ENCODE data around the gene DNMT3B.

The DNMT3B gene

DNA sequence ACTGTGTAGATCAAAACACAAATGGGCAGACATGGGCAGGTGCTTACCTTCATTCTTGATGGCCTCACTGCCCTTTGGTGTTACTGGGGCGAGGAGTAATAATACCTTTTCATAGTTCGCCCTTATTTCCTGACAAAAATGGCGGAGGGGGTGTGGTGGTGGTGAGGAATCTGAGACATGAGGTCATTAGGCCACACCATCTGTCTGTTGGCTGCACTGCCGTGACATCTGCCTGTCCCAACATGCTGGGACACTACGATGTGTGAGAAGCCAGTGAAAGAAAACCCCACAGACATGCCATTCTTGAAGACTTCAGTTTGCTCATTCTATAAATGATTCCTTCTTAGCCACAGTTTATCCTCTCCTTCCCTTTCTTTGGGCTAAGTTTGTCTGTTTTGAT, 44.2 kb downstream of the DNMT3B start:
- TF ChIP-seq, protein P1, sequence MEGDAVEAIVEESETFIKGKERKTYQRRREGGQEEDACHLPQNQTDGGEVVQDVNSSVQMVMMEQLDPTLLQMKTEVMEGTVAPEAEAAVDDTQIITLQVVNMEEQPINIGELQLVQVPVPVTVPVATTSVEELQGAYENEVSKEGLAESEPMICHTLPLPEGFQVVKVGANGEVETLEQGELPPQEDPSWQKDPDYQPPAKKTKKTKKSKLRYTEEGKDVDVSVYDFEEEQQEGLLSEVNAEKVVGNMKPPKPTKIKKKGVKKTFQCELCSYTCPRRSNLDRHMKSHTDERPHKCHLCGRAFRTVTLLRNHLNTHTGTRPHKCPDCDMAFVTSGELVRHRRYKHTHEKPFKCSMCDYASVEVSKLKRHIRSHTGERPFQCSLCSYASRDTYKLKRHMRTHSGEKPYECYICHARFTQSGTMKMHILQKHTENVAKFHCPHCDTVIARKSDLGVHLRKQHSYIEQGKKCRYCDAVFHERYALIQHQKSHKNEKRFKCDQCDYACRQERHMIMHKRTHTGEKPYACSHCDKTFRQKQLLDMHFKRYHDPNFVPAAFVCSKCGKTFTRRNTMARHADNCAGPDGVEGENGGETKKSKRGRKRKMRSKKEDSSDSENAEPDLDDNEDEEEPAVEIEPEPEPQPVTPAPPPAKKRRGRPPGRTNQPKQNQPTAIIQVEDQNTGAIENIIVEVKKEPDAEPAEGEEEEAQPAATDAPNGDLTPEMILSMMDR (IDR thresholded peaks at IDR 0.05): no peak
- H3K27ac ChIP-seq: no peak overlapping the region
- H3K4me3 ChIP-seq: no peak overlapping the region
- no peak for DNase-seq (ENCODE audit: low spot score)

DNA sequence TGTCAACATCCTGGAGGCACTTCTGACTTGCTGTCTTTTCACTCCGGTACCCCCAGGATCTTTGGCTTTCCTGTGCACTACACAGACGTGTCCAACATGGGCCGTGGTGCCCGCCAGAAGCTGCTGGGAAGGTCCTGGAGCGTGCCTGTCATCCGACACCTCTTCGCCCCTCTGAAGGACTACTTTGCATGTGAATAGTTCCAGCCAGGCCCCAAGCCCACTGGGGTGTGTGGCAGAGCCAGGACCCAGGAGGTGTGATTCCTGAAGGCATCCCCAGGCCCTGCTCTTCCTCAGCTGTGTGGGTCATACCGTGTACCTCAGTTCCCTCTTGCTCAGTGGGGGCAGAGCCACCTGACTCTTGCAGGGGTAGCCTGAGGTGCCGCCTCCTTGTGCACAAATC, 45.5 kb downstream of the DNMT3B start:
- TF ChIP-seq, protein P1 (IDR thresholded peaks at IDR 0.05): no peak
- no peak for DNase-seq (ENCODE audit: low spot score)
- no peak overlapping the region for H3K27ac ChIP-seq
- no peak overlapping the region for H3K4me3 ChIP-seq

DNA sequence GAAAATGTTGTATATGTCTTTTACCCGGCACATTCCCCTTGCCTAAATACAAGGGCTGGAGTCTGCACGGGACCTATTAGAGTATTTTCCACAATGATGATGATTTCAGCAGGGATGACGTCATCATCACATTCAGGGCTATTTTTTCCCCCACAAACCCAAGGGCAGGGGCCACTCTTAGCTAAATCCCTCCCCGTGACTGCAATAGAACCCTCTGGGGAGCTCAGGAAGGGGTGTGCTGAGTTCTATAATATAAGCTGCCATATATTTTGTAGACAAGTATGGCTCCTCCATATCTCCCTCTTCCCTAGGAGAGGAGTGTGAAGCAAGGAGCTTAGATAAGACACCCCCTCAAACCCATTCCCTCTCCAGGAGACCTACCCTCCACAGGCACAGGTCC, 46.3 kb downstream of the DNMT3B start:
- Histone ChIP-seq H3K4me3 (no peak overlapping the region), H3K27ac (no peak overlapping the region)
- TF ChIP-seq, protein P1 (IDR thresholded peaks at IDR 0.05): no peak
- DNase-seq (ENCODE audit: low spot score): no peak

DNA sequence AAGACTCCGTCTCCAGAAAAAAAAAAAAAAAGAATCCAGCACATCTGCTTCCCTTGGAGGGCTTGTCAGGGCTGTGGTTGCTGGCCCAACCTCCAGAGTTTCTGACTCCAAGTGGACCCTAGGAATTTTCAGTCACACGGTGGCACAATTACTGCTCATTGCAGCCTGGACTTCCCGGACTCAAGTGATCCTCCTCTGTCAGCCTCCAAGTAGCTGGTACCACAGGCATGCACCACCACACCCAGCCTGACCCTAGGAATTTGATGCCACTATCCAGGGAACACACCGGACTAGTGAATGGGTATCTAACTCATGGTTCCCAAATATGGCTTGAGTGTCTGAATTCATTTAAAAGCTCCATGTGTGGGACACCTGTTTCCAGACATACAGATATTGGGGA, 47.7 kb downstream of the DNMT3B start:
- Histone ChIP-seq H3K27ac (no peak overlapping the region), H3K4me3 (no peak overlapping the region)
- no peak for DNase-seq (ENCODE audit: low spot score)
- TF ChIP-seq, protein P1 (IDR thresholded peaks at IDR 0.05): no peak

DNA sequence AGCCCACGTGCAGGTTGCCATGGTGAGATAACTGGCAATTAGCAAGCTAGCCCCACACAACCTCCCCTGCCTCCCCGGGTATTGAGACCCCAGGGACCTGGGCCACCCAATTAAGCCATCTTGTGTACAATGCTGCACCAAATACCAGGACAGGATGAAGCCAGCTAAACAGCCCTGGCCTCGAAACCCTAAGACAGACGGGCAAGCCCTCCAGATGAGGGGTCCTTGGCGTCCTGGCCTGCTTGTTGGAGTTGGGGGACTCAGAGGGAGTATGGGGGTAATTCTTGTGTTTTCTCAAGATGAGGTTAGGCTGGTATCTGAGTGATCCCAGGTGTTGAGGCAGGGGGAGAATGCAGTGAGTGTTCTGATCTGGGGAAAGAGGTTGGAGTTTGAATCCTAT, 48.8 kb downstream of the DNMT3B start:
- Histone ChIP-seq H3K4me3 (no peak overlapping the region), H3K27ac (no peak overlapping the region)
- no peak for DNase-seq (ENCODE audit: low spot score)
- TF ChIP-seq, protein P1 (IDR thresholded peaks at IDR 0.05): no peak

DNA sequence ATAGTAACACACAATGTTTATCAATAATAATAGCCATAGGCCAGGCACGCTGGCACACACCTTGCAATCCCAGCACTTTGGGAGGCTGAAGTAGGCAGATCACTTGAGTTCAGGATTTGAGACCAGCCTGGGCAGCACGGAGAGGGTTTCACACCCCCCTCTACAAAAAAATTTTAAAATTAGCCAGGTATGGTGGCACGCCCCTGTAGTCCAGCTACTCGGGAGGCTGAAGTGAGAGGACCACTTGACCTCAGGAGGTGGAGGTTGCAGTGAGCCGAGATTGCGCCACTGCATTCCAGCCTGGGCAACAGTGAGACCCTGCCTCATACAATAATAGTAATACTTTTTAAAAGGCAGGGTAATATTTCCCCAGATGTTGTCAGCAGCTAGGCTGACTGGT, 49.7 kb downstream of the DNMT3B start:
- TF ChIP-seq, protein P1 (IDR thresholded peaks at IDR 0.05): no peak
- no peak for DNase-seq (ENCODE audit: low spot score)
- no peak overlapping the region for H3K4me3 ChIP-seq
- no peak overlapping the region for H3K27ac ChIP-seq

DNA sequence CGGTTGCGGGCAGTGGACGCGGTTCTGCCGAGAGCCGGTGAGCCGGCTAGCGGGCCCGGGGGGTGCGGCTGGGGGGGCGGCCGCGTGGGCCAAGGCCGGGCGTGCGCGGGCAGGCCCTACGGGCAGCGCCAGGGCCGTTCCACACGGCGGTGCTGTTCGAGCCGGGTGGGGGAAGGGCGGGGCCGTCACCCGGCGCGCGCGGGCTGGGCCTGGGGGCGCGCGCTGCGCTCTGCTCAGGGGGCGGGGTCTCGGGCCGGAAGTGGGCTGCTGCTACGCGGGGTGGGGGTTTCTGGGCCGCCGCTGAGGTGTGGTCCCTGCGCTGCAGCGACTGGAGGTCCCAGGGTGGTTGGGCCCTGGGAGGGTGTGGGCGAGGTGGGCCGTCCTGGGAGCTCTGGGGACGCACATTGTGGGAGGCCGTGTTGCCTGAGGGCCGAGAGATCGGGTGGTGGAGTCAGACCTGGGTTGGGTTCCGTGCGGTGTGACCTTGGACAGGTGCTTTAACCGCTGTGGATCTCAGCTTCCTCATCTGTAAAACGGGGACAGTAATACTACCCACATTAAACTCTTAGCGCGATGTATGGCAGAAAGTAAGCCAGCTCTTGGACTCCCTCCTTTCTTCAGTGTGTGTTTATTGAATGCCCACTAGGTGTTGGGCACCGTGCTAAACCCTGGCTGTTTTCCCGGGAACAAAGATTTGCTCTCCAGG, 58.0 kb downstream of the DNMT3B start:
- DNase-seq (ENCODE audit: low spot score): no peak
- TF ChIP-seq, protein P1 (IDR thresholded peaks at IDR 0.05): no peak
- H3K4me3 ChIP-seq: peak overlapping the region; percentile 99

More for the DNA sequence above, 58.0 kb downstream of the DNMT3B start:
- H3K27ac ChIP-seq: peak overlapping the region; percentile 80 to 99

Data from coronary artery (tissue), 2 donors.